ENCODE measurements around the gene WNK4. TPM values are rescaled to one million over a fixed set of nuclear protein-coding genes. Genes with fewer than 3 reads are reported as not detected.

WNK4 gene
- total and polyA plus RNA-seq, 2 donors (not counting 1 experiment from before 2014, with no cell fraction given), result under 0.01 to 0.35 TPM

- no peaks in the 10 kb centered on the region for H3K9me3 ChIP-seq (ENCODE audit: control insufficient read depth, insufficient read depth, low read depth, low read length)
- H3K4me3 ChIP-seq (replicated peaks in 1 of 4; ENCODE audit: control extremely low read depth in 1 of 4, insufficient read depth in 1 of 4, low read depth in 3 of 4, low read length in 4 of 4), result no peak overlapping the region
- H3K27ac ChIP-seq (ENCODE audit: insufficient read depth, low read length), result no peak overlapping the region
- DNase-seq (ENCODE audit: low read depth in 2 of 2), result peak; percentile 37 to 95
- peaks cover 19% of the 10 kb centered on the region for H3K4me1 ChIP-seq (ENCODE audit: control insufficient read depth, extremely low read depth, insufficient read depth, low read length)
- H3K36me3 ChIP-seq (ENCODE audit: control insufficient read depth, insufficient read depth, low read length), result peaks cover 2% of the 10 kb centered on the region
- no peak overlapping the region for H2AFZ ChIP-seq (ENCODE audit: low read length)
- TF ChIP-seq EZH2 (IDR thresholded peaks at IDR 0.05; ENCODE audit: low read length, missing control alignments), result no peak
- TF ChIP-seq, protein P1, sequence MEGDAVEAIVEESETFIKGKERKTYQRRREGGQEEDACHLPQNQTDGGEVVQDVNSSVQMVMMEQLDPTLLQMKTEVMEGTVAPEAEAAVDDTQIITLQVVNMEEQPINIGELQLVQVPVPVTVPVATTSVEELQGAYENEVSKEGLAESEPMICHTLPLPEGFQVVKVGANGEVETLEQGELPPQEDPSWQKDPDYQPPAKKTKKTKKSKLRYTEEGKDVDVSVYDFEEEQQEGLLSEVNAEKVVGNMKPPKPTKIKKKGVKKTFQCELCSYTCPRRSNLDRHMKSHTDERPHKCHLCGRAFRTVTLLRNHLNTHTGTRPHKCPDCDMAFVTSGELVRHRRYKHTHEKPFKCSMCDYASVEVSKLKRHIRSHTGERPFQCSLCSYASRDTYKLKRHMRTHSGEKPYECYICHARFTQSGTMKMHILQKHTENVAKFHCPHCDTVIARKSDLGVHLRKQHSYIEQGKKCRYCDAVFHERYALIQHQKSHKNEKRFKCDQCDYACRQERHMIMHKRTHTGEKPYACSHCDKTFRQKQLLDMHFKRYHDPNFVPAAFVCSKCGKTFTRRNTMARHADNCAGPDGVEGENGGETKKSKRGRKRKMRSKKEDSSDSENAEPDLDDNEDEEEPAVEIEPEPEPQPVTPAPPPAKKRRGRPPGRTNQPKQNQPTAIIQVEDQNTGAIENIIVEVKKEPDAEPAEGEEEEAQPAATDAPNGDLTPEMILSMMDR (conservative IDR thresholded peaks at IDR 0.05 in 1 of 2, IDR thresholded peaks at IDR 0.05 in 1 of 2; ENCODE audit: low read depth in 1 of 2, low read length in 2 of 2), result no peak
- no peak overlapping the region for H3K9ac ChIP-seq (ENCODE audit: insufficient read depth, low read length)
- H3K4me2 ChIP-seq (ENCODE audit: extremely low read depth, insufficient read depth, low read length), result peak overlapping the region; percentile 33
- H4K20me1 ChIP-seq (ENCODE audit: control insufficient read depth, extremely low read depth, insufficient read depth, low read length), result no peaks in the 10 kb centered on the region
- H3K79me2 ChIP-seq (ENCODE audit: control insufficient read depth, insufficient read depth, low read length), result no peaks in the 10 kb centered on the region
- peaks cover 10% of the 10 kb centered on the region for H3K27me3 ChIP-seq (ENCODE audit: control insufficient read depth, insufficient read depth, low read length)
Observed at GRCh38 chr17:42783062-42783790, 2.8 kb downstream of the WNK4 start.

GRCh38 chr17:42783791-42784138 is 3.4 kb downstream of the WNK4 start:
- H2AFZ ChIP-seq (ENCODE audit: low read length), result no peak overlapping the region
- peaks cover 19% of the 10 kb centered on the region for H3K4me1 ChIP-seq (ENCODE audit: control insufficient read depth, extremely low read depth, insufficient read depth, low read length)
- peaks cover 1% of the 10 kb centered on the region for H3K36me3 ChIP-seq (ENCODE audit: control insufficient read depth, insufficient read depth, low read length)
- H3K9me3 ChIP-seq (ENCODE audit: control insufficient read depth, insufficient read depth, low read depth, low read length), result no peaks in the 10 kb centered on the region
- H3K27me3 ChIP-seq (ENCODE audit: control insufficient read depth, insufficient read depth, low read length), result peaks cover 10% of the 10 kb centered on the region
- H3K27ac ChIP-seq (ENCODE audit: insufficient read depth, low read length), result no peak overlapping the region
- no peak for TF ChIP-seq EZH2 (IDR thresholded peaks at IDR 0.05; ENCODE audit: low read length, missing control alignments)
- TF ChIP-seq, protein P1 (conservative IDR thresholded peaks at IDR 0.05 in 1 of 2, IDR thresholded peaks at IDR 0.05 in 1 of 2; ENCODE audit: low read depth in 1 of 2, low read length in 2 of 2), result no peak
- no peak overlapping the region for H3K4me3 ChIP-seq (replicated peaks in 1 of 4; ENCODE audit: control extremely low read depth in 1 of 4, insufficient read depth in 1 of 4, low read depth in 3 of 4, low read length in 4 of 4)
- no peak for DNase-seq (ENCODE audit: low read depth in 2 of 2)
- peak overlapping the region; percentile 33 for H3K4me2 ChIP-seq (ENCODE audit: extremely low read depth, insufficient read depth, low read length)
- no peaks in the 10 kb centered on the region for H3K79me2 ChIP-seq (ENCODE audit: control insufficient read depth, insufficient read depth, low read length)
- H3K9ac ChIP-seq (ENCODE audit: insufficient read depth, low read length), result no peak overlapping the region
- no peaks in the 10 kb centered on the region for H4K20me1 ChIP-seq (ENCODE audit: control insufficient read depth, extremely low read depth, insufficient read depth, low read length)

DNA sequence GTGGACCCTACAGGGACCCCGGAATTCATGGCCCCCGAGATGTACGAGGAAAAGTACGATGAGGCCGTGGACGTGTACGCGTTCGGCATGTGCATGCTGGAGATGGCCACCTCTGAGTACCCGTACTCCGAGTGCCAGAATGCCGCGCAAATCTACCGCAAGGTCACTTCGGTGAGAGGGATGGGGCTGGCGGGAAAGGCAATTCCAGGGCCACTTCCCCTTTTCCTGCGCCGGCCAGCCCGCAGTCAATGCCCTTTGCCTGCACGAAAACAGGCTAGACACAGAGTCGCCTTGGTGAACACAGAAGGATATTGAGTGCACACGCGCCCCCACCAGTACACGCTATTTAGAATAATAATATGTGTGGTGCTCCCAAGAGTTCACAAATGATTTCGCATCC is 4.0 kb downstream of the WNK4 start:
- Histone ChIP-seq H3K4me1 (ENCODE audit: control insufficient read depth, extremely low read depth, insufficient read depth, low read length) (peaks cover 19% of the 10 kb centered on the region), H3K4me3 (replicated peaks in 1 of 4; ENCODE audit: control extremely low read depth in 1 of 4, insufficient read depth in 1 of 4, low read depth in 3 of 4, low read length in 4 of 4) (no peak overlapping the region), H2AFZ (ENCODE audit: low read length) (no peak overlapping the region), H3K9ac (ENCODE audit: insufficient read depth, low read length) (no peak overlapping the region), H3K79me2 (ENCODE audit: control insufficient read depth, insufficient read depth, low read length) (no peaks in the 10 kb centered on the region), H3K36me3 (ENCODE audit: control insufficient read depth, insufficient read depth, low read length) (peaks cover 1% of the 10 kb centered on the region), H3K4me2 (ENCODE audit: extremely low read depth, insufficient read depth, low read length) (no peak overlapping the region), H3K27me3 (ENCODE audit: control insufficient read depth, insufficient read depth, low read length) (peaks cover 10% of the 10 kb centered on the region), H3K27ac (ENCODE audit: insufficient read depth, low read length) (no peak overlapping the region), H3K9me3 (ENCODE audit: control insufficient read depth, insufficient read depth, low read depth, low read length) (no peaks in the 10 kb centered on the region), H4K20me1 (ENCODE audit: control insufficient read depth, extremely low read depth, insufficient read depth, low read length) (no peaks in the 10 kb centered on the region)
- no peak for DNase-seq (ENCODE audit: low read depth in 2 of 2)
- TF ChIP-seq, protein P1 (conservative IDR thresholded peaks at IDR 0.05 in 1 of 2, IDR thresholded peaks at IDR 0.05 in 1 of 2; ENCODE audit: low read depth in 1 of 2, low read length in 2 of 2), result no peak
- TF ChIP-seq EZH2 (IDR thresholded peaks at IDR 0.05; ENCODE audit: low read length, missing control alignments), result no peak

Measured in fibroblast of lung (primary cell).